OCI-LY7 (cell line): ENCODE results near the gene NR2F2. TPM values are rescaled to one million over a fixed set of nuclear protein-coding genes. Genes with fewer than 3 reads are reported as not detected.

Experiments used
- BruUV-seq: library from RNA; stranded (reverse); fragments of 400-500 nt; replicated peaks from 2 replicates; lab custom pipeline; 2021; lab: Mats Ljungman, UMichigan
- CTCF ChIA-PET: fragments of 300-600 bp; sonication (Branson Sonifier 250); formaldehyde crosslinking; loops from one replicate; lab custom pipeline; 2022; ENCODE audit warnings: antibody characterized with exemption; ENCODE audit not compliant: unreplicated experiment; lab: Charles Lee
- POLR2A ChIA-PET: fragments of 300-600 bp; sonication (Branson Sonifier 250); formaldehyde crosslinking; loops from one replicate; lab custom pipeline; 2022; ENCODE audit warnings: antibody characterized with exemption; lab: Charles Lee
- DNase-seq: peaks from one replicate; pipeline ENCODE4 v3.0.0-alpha.2; 2015; ENCODE audit warnings: low spot score
- H2AFZ ChIP-seq: fragments of 200-600 bp; sonication (generic), shearing (Covaris generic); 2 replicates; pipeline ENCODE4 v1.6.1; 2014; ENCODE audit warnings: mild to moderate bottlenecking, antibody characterized with exemption, low read length, moderate library complexity
- H3K27ac ChIP-seq: fragments of 200-600 bp; sonication (generic); 2 replicates; pipeline ENCODE4 v1.5.1; 2014; ENCODE audit warnings: mixed run types, low read depth, mild to moderate bottlenecking, moderate library complexity, low read length, inconsistent platforms; ENCODE audit not compliant: poor library complexity, severe bottlenecking
- H3K36me3 ChIP-seq: fragments of 200-600 bp; sonication (generic); 2 replicates; pipeline ENCODE4 v1.6.1; 2014; ENCODE audit warnings: mild to moderate bottlenecking, antibody characterized with exemption, low read length, moderate library complexity, mixed read lengths; ENCODE audit not compliant: insufficient read depth
- H3K4me1 ChIP-seq: fragments of 200-600 bp; sonication (generic); 2 replicates; pipeline ENCODE4 v1.5.1; 2014; ENCODE audit warnings: mild to moderate bottlenecking, low read length; ENCODE audit not compliant: insufficient read depth, poor library complexity, severe bottlenecking
- H3K4me2 ChIP-seq: fragments of 200-600 bp; sonication (generic); 2 replicates; pipeline ENCODE4 v1.6.1; 2014; ENCODE audit warnings: mild to moderate bottlenecking, low read length
- H3K4me3 ChIP-seq: fragments of 200-600 bp; sonication (generic); 2 replicates; pipeline ENCODE4 v1.5.1; 2014; ENCODE audit warnings: mild to moderate bottlenecking, low read depth, low read length; ENCODE audit not compliant: poor library complexity, severe bottlenecking
- H3K79me2 ChIP-seq: fragments of 200-600 bp; sonication (generic); 2 replicates; pipeline ENCODE4 v1.6.1; 2016; ENCODE audit warnings: low read depth, mild to moderate bottlenecking, low read length, moderate library complexity, mixed read lengths; ENCODE audit not compliant: insufficient read depth
- H3K9me2 ChIP-seq: fragments of 200-600 bp; sonication (generic); 2 replicates; pipeline ENCODE4 v1.6.1; 2016; ENCODE audit warnings: mild to moderate bottlenecking, low read length, mixed read lengths; ENCODE audit not compliant: insufficient read depth
- H3K9me3 ChIP-seq: fragments of 200-600 bp; sonication (generic); 2 replicates; pipeline ENCODE4 v1.6.1; 2014; ENCODE audit warnings: mild to moderate bottlenecking, mixed run types, low read length, mixed read lengths
- H4K20me1 ChIP-seq: fragments of 200-600 bp; sonication (generic); 2 replicates; pipeline ENCODE4 v1.6.1; 2014; ENCODE audit warnings: mild to moderate bottlenecking, antibody characterized with exemption, low read length, moderate library complexity, mixed read lengths; ENCODE audit not compliant: insufficient read depth
- CTCF ChIP-seq: fragments of 200-600 bp; sonication (generic); conservative IDR thresholded peaks from 2 replicates; pipeline ENCODE4 v1.5.1; 2014; ENCODE audit warnings: mild to moderate bottlenecking, antibody characterized with exemption, low read length, moderate library complexity, mixed read lengths
- EZH2phosphoT487 ChIP-seq: fragments of 200-600 bp; sonication (generic); IDR thresholded peaks from 2 replicates; pipeline ENCODE4 v1.6.1; 2018; ENCODE audit warnings: low read depth, borderline replicate concordance, mild to moderate bottlenecking, mixed run types, antibody characterized with exemption, low read length, moderate library complexity, mixed read lengths
- intact Hi-C: fragments of 100-400 bp; cut with micrococcal nuclease; formaldehyde crosslinking; loops from one replicate; pipeline ENCODE4 v1.10.0; 2022; ENCODE audit not compliant: unreplicated experiment
- total RNA-seq, 2 experiments: library from RNA; depleted of rRNA in 1 of 2; stranded (reverse); fragments of >200 nt in 1 of 2; shearing (Covaris generic) in 1 of 2; gene quantifications; 2 replicates each; pipeline ENCODE4 v1.2.3, GENCODE V29; 2014 to 2022

NR2F2 gene
- total RNA-seq, 2 experiments from 2014 or later, result not detected

DNA sequence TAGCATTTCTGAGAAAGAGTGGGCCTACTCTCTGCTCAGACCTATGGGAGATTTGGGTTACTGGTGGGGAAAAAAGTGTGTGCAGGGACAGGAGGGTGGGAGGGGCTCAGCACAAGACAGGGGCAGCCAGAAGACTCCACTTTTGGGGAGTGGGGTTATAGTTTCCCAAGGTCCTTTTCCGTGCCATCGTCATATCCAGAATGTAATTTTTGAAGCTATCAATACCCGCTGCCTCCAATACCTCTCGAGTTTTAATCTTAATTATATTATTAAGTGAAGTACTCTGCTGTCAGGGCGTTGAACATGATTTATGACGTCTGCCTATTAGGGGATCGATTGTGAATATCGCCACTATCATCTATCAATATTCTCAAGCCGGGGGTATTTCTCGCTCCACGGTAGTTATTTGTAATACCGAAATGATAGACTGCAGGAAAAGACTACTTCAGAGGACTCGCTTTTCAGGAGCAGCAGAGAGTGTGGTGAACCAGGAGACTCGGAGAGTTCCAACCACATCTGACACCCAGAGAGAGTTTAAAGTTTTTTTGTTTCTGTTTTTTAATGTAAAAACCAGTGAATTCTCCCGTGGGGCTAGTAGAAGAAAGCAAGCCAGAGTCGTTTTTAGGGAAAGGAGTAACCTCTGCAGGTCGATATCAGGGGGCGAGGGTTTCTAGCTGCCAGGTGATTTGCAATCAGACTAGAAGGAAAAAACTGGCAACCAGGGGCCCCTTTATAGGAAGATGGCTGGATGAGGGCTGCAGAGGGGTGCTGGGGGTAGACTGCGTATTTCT, 20.6 kb downstream of the NR2F2 start:
- Histone ChIP-seq H3K27ac (no peak overlapping the region), H3K79me2 (no peaks in the 10 kb centered on the region), H3K9me3 (no peaks in the 10 kb centered on the region), H3K4me1 (no peaks in the 10 kb centered on the region), H3K36me3 (no peaks in the 10 kb centered on the region), H3K4me2 (no peak overlapping the region), H3K4me3 (no peak overlapping the region), H4K20me1 (no peaks in the 10 kb centered on the region), H2AFZ (no peak overlapping the region), H3K9me2 (no peaks in the 10 kb centered on the region)
- ChIA-PET CTCF (no interaction called here), POLR2A (no interaction called here)
- no TSS peak for BruUV-seq
- DNase-seq, result no peak
- intact Hi-C loops, result no loop called here
- TF ChIP-seq EZH2phosphoT487 (no peak), CTCF (no peak)

- Histone ChIP-seq H2AFZ (no peak overlapping the region), H3K27ac (no peak overlapping the region), H4K20me1 (no peaks in the 10 kb centered on the region), H3K4me1 (no peaks in the 10 kb centered on the region), H3K4me2 (no peak overlapping the region), H3K4me3 (no peak overlapping the region), H3K79me2 (no peaks in the 10 kb centered on the region), H3K36me3 (no peaks in the 10 kb centered on the region), H3K9me2 (no peaks in the 10 kb centered on the region), H3K9me3 (no peaks in the 10 kb centered on the region)
- TF ChIP-seq EZH2phosphoT487, result no peak
- TF ChIP-seq CTCF, result no peak
- intact Hi-C loops, result no loop called here
- no TSS peak for BruUV-seq
- ChIA-PET POLR2A (no interaction called here), CTCF (no interaction called here)
- DNase-seq, result no peak
These were observed 21.5 kb downstream of the NR2F2 start for GRCh38 chr15:96351761-96352603.
